ENCODE results near the gene SH3TC1. TPM values are rescaled to one million over a fixed set of nuclear protein-coding genes. Genes with fewer than 3 reads are reported as not detected.

SH3TC1 gene
- total RNA-seq, 1 donor from 2014 or later, result 0.94 TPM

GRCh38 chr4:8198206-8198905 is 734 bp upstream of the SH3TC1 start:
- no peak for DNase-seq (ENCODE audit: low read depth)

DNA sequence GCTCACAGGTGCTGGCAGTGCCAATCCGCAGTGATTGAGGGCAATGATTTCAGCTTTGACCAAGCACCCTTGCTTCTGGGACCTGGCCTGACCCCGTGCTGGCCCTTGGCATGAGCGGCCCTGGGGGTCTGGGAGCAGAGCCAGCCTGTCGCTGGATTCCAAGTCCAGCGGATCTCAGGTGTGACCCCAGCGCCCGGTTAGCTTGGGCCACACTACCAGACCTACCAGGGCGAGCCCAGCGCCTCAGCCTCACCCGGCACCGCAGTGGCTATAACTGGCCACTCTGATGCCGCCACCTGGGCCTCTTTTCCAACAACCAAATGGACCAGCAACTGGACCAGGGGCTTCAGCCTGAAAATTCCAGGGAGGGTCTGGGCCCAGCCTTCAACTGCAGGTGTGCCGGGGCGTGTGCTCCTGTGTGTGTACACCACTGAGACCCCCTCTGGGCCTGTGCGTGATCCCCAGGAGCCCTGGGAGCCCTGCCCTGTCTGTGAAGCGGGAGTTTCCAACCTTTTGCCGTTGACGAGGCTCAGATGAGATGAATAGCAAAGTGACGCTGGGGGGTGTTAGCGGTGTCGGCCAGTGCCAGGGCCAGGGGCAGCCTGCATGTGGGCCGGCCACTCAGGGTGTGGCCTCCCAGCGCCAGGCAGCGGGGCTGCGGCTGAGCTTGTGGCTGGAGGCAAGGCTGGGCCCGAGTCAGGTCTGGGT is 658 bp downstream of the SH3TC1 start:
- DNase-seq (ENCODE audit: low read depth), result no peak

DNA sequence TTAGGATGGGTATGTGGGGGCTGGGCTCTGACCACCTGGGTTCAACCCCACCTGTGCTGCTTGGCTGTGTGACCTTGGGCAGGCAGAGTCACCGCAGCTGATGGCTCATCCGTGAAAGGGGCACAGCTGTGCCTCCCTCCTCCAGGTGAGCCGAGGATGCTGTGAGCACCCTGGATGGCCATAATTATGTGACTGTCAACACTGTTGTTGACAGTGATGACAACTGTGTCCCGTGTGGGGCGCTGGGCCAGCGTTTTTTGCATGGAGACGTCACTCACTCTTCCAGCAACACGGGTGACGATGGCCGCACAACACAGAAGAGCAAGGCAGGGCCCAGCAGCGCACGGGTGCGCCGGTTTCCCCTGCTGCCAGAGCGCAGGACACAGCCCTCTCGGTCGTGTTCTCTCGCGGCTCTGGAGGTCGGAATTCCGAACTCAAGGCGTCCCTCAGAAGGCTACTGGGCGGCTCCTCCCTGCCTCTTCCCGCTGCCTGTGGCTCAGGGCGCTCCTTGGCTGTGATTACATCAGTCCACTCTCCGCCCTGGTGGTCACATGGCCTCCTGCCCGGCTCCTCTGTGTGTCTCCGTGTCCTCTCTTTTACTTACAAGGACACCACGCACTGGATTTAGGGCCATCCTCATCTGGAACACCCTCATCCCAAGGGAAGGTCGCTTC is 1.3 kb downstream of the SH3TC1 start:
- no peak for DNase-seq (ENCODE audit: low read depth)

GRCh38 chr4:8201321-8201781 is 2.3 kb downstream of the SH3TC1 start:
- DNase-seq (ENCODE audit: low read depth), result no peak

- DNase-seq (ENCODE audit: low read depth), result no peak
Observed at GRCh38 chr4:8202108-8203051, 3.3 kb downstream of the SH3TC1 start.

DNA sequence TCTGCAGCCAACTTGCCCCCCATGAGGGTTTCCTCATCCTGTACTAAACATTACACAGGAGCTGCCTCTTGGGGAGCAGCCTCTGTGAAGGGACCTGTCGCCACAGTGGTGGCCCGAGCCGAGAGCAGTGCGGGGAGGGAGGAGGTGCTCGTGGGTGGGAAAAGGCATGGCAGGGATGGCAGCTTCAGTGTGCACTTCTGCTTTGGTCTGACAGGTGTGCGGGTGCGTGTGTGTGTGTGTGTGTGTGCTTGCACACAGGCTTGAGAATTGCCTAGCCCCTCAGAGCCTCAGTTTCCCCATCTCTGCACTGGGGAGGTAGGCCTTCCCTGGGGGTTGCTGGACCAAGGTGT is 3.9 kb downstream of the SH3TC1 start:
- no peak for DNase-seq (ENCODE audit: low read depth)

- DNase-seq (ENCODE audit: low read depth), result no peak
Observed at GRCh38 chr4:8203817-8204216, 4.7 kb downstream of the SH3TC1 start.

DNA sequence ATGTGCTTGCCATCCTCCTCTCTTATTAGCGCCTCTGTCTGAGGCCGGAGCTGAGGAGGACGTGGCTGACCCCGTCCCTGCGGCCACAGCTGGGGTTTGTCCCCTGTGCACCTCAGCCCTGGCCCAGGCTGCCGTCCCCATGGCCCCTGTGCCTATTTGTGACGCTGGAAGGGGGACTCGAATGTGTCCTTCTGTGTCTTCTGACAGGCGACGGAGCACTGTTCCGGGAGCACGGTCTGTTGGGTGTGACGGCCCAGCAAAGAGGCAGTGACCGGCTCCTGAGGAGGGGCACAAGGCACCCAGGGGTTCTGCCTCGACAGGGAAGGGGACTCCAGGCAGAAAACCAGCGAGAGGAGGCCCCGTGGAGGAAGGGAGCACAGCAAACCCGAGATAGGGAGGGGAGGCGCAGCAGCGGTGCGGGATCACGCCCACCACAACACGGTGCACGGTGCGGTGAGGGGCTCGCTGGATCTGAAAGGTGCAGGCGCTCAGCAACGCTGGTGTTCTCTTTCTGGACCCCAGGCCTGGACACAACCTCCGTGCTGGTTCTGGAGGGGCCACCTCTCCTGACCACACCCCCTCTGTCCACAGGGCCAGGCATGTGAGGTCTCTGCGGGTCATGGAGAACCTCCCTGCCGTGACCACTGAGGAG is 5.6 kb downstream of the SH3TC1 start:
- DNase-seq (ENCODE audit: low read depth), result no peak

DNA sequence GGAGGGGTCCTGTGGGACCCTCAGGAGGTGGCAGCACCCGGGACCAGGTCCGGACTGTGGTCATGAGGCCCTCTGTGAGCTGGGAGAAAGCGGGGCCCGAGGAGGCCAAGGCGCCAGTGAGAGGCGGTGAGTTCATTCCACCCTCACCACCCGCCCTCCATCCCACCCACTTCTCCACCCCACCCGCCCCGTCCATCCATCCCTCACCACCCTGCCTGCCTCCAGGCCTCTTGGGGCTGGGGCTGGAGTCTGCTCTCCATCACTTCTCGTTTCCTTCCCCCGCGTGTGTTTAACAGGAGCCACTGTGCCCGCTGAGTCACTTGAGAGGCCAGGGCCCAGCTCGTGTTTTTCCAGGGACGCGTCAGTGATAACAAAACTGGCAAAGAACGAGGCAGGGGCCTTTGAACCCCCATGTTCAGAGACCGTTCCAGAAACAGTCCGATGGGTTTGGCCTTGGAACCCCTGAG is 6.2 kb downstream of the SH3TC1 start:
- DNase-seq (ENCODE audit: low read depth), result no peak

GRCh38 chr4:8205749-8206611 is 6.9 kb downstream of the SH3TC1 start:
- DNase-seq (ENCODE audit: low read depth), result no peak

DNA sequence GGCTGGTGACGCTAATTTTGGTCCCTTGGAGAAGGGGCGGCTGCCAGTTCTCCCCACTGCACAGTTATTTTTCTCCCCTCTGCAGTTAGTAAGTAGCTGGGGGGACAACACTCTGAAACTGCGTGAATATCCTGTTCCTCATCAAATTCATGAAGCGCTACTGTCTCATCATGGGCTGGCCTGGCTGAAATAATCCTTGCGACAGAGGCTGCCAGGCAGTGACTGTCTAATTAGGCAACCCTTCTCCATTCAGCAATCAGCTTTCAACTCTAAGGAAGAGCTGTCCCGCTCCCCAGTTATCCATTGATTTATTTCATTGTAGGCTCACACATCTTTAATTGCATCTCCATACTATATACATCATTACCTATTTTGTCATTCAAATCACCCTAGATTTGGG is 8.2 kb downstream of the SH3TC1 start:
- no peak for DNase-seq (ENCODE audit: low read depth)

DNA sequence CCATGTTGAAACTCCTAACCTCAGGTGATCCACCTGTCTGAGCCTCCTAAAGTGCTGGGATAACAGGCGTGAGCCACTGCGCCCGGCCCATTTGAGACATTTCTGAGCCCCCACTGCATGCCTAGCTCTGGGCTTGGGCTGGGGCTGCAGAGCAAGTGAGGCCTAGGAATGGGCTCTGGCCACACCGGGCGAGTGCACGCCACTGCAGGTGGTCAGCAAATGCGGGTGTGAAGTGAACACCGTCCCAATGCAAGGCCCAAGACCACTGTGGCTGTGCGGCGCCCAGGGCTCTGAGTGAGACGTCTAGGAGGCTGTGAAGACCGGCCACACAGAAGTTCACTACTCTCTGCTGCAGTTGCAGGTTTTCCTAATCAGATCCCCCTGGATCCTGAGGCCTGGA is 9.5 kb downstream of the SH3TC1 start:
- DNase-seq (ENCODE audit: low read depth), result no peak

- no peak for DNase-seq (ENCODE audit: low read depth)
Observed at GRCh38 chr4:8209181-8209874, 10.2 kb downstream of the SH3TC1 start.

- DNase-seq (ENCODE audit: low read depth), result no peak
Observed at GRCh38 chr4:8210010-8210409, 10.9 kb downstream of the SH3TC1 start.

DNA sequence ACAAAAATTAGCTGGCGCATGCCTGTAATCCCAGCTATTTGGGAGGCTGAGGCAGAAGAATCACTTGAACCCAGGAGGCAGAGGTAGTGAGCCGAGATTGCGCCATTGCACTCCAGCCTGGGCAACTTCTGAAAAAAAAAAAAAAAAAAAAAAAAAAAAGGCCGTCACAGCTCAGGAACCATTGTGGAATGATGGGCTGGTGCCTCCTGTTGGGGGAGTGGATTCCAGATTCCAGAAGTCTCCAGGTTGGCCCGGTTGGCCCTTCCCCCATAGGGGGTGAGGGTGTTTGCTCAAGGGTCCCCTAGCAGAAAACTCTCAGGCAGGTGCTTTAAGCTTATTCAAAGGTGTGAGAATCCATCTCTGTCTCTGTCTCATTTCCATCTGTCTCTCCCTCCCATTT is 11.5 kb downstream of the SH3TC1 start:
- DNase-seq (ENCODE audit: low read depth), result no peak

GRCh38 chr4:8211251-8211650 is 12.2 kb downstream of the SH3TC1 start:
- no peak for DNase-seq (ENCODE audit: low read depth)

DNA sequence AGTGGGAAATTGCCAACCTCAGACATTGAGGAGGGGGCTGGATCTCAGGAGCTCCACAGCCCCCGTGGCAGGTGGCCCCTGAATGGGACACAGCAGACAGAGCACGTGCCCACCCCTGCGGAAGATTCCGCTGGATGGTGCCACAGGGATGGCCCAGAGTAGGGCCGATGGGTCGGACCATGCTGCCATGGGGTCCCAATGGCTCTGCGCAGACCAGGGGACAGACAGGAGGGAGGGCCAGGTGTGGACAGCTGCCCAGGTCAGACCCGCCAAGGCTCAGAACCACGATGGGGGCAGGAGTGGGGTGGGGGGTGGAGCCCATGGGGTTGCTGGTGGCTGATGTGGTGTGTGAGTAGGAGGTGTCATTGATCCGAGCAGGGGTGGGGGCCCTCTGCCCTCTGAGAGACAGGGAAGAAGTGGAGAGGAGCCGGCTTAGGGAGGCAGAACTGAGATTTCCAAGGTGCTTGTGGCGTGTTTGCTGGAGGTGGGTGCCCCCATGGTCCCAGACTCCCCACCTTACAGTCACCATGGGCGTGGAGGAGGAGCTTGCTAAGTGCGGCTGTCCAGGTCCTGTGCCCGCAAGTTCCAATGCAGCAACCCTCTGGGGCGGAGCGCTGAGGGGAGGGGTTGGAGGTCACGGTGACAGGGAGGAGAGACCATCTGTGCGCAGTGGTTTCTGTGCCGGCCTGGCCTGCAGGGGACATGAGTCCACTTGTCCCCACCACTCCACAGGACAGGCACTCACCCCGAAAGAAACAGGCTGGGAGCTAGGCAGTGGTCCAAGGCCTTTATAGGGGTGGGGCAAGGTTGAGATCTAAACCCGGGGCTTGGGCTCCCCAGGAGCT is 12.9 kb downstream of the SH3TC1 start:
- DNase-seq (ENCODE audit: low read depth), result no peak

DNA sequence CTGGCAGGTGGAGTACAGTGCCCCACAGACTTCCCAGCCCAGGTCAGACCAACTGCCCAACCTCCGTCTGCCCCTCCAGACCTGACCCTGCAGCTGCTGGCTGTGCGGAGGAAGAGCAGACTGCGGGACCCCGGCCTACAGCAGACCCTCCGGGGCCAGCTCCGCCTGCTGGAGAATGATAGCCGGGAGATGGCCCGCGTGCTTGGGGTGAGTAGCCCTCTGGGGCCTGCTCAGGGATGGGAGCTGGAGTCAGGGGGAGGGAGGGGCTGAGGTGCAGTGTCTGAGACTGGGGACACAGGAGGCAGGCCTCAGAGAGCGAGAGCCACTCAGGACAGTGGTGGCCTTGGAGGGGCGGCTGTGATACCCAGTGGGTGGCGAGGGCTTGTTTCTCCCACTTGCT is 13.5 kb downstream of the SH3TC1 start:
- DNase-seq (ENCODE audit: low read depth), result no peak
